Natural killer cell (primary cell): ENCODE measurements around the gene KNCN. TPM values are rescaled to one million over a fixed set of nuclear protein-coding genes. Genes with fewer than 3 reads are reported as not detected.

Source experiments
- ATAC-seq, 3 donors: fragments of 150-1000 bp in 2 of 3; fragments of 200-7000 bp in 1 of 3; cut with Tn5 transposase; 1 replicate in 1 of 3; 2 replicates in 2 of 3; pipeline ENCODE4 v1.10.0; 2021; ENCODE audit warnings: mild to moderate bottlenecking in 2 of 3, moderate library complexity in 2 of 3
- DNase-seq, 2 donors: peaks; one replicate each; pipeline versions ENCODE4 v3.0.0 to v3.0.0-alpha.2; 2013 to 2021; ENCODE audit warnings: mixed read lengths in 1 of 2
- H3K27ac ChIP-seq: one replicate; pipeline ENCODE4 v1.5.1; 2013; ENCODE audit warnings: mild to moderate bottlenecking, low read length
- H3K27me3 ChIP-seq: one replicate; pipeline ENCODE4 v1.6.1; 2013; ENCODE audit warnings: low read length; ENCODE audit not compliant: control insufficient read depth, insufficient read depth
- H3K36me3 ChIP-seq: one replicate; pipeline ENCODE4 v1.6.1; 2013; ENCODE audit warnings: low read length; ENCODE audit not compliant: control insufficient read depth, insufficient read depth
- H3K4me1 ChIP-seq: one replicate; pipeline ENCODE4 v1.6.1; 2013; ENCODE audit warnings: low read length; ENCODE audit not compliant: control insufficient read depth, insufficient read depth
- H3K4me3 ChIP-seq: one replicate; pipeline ENCODE4 v1.5.1; 2013; ENCODE audit warnings: low read length
- H3K9me3 ChIP-seq: one replicate; pipeline ENCODE4 v1.6.1; 2013; ENCODE audit warnings: low read length; ENCODE audit not compliant: control insufficient read depth, insufficient read depth
- H3K27ac Mint-ChIP-seq, 2 donors: one replicate each; pipeline ENCODE4 v1.8.0; 2022; ENCODE audit warnings: mild to moderate bottlenecking in 2 of 2, mixed read lengths in 2 of 2, moderate library complexity in 1 of 2
- H3K27me3 Mint-ChIP-seq, 2 donors: one replicate each; pipeline ENCODE4 v1.8.0; 2022; ENCODE audit warnings: low read depth in 2 of 2, mixed read lengths in 2 of 2
- H3K36me3 Mint-ChIP-seq: one replicate; pipeline ENCODE4 v1.8.0; 2022; ENCODE audit warnings: mixed read lengths
- H3K4me1 Mint-ChIP-seq, 2 donors: one replicate each; pipeline ENCODE4 v1.8.0; 2022; ENCODE audit warnings: mixed read lengths in 2 of 2
- H3K4me3 Mint-ChIP-seq: one replicate; pipeline ENCODE4 v1.8.0; 2022; ENCODE audit warnings: mild to moderate bottlenecking, moderate library complexity, mixed read lengths
- H3K9me3 Mint-ChIP-seq, 2 donors: one replicate each; pipeline ENCODE4 v1.8.0; 2022; ENCODE audit warnings: mixed read lengths in 2 of 2
- WGBS: methylation state at CpG from one replicate; pipeline ENCODE4 v1.1.7; 2013; ENCODE audit warnings: missing lambda C conversion rate; ENCODE audit not compliant: insufficient coverage; 5-methylcytosine and 5-hydroxymethylcytosine counted together
- intact Hi-C: fragments of 100-400 bp; cut with micrococcal nuclease; formaldehyde crosslinking; loops from one replicate; pipeline ENCODE4 v1.14.2; 2022
- total RNA-seq, 4 donors: library from RNA; stranded (reverse); fragments of 120-200 nt in 1 of 4; gene quantifications; one replicate each; pipeline versions ENCODE4 v1.2.3 to v1.2.4, GENCODE V29; 2013 to 2022
- TF ChIP-seq, protein P1 (sequence below): fragments of 200-600 bp; IDR thresholded peaks from one replicate; pipeline ENCODE4 v1.8.0; 2022; ENCODE audit warnings: antibody characterized with exemption

Gene KNCN
- total RNA-seq, 3 donors from 2014 or later (not counting 1 experiment from before 2014, with no cell fraction given), result 0.20 TPM; not detected in 2

GRCh38 chr1:46532498-46533178 is 18.8 kb downstream of the KNCN start:
- no peaks in the 10 kb centered on the region for H3K36me3 Mint-ChIP-seq
- peaks cover 13% of the 10 kb centered on the region for H3K4me1 ChIP-seq
- peaks cover 6% of the 10 kb centered on the region for H3K27me3 ChIP-seq
- H3K27me3 Mint-ChIP-seq, result peaks cover 26 to 36% of the 10 kb centered on the region in 2 donors
- no peak overlapping the region for H3K27ac Mint-ChIP-seq
- H3K4me3 Mint-ChIP-seq, result peak overlapping the region; percentile 61
- DNase-seq (peak; percentile 60 to 81), ATAC-seq (peak; percentile 83 to 87 (median 87))
- H3K36me3 ChIP-seq, result no peaks in the 10 kb centered on the region
- no peak overlapping the region for H3K4me3 ChIP-seq
- no peaks in the 10 kb centered on the region for H3K9me3 ChIP-seq
- intact Hi-C loops, result loop anchor here (1.0 kb wide), 1 partner anchor 193 kb away; no protein-coding TSS in a partner anchor
- H3K27ac ChIP-seq, result peak overlapping the region; percentile 5
- 1% methylated on average over 31 of the region's 31 CpGs for WGBS
- TF ChIP-seq, protein P1, sequence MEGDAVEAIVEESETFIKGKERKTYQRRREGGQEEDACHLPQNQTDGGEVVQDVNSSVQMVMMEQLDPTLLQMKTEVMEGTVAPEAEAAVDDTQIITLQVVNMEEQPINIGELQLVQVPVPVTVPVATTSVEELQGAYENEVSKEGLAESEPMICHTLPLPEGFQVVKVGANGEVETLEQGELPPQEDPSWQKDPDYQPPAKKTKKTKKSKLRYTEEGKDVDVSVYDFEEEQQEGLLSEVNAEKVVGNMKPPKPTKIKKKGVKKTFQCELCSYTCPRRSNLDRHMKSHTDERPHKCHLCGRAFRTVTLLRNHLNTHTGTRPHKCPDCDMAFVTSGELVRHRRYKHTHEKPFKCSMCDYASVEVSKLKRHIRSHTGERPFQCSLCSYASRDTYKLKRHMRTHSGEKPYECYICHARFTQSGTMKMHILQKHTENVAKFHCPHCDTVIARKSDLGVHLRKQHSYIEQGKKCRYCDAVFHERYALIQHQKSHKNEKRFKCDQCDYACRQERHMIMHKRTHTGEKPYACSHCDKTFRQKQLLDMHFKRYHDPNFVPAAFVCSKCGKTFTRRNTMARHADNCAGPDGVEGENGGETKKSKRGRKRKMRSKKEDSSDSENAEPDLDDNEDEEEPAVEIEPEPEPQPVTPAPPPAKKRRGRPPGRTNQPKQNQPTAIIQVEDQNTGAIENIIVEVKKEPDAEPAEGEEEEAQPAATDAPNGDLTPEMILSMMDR, result peak; percentile 54
- H3K4me1 Mint-ChIP-seq, result peaks cover 5 to 6% of the 10 kb centered on the region in 2 donors
- no peaks in the 10 kb centered on the region for H3K9me3 Mint-ChIP-seq

DNA sequence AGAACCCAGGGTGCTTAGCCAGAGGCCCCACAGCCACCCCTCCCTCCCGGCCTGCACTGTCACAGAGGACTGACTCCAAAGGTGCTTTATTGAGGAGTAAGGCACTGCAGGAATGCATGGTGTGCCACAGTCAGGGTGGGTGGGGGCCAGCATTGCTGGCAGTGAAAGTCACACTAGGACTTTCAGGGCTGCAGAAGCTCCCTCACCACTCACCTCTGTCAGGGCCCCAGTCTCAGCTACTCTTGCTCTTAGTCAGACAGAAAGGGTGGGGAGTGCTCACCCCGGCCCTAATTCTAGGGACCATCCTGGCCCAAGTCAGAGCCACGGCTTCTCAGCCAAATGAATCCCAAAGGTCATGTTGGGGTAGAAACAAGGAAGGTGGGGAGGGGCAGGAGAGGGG is 19.4 kb downstream of the KNCN start:
- peaks cover 13% of the 10 kb centered on the region for H3K4me1 ChIP-seq
- ATAC-seq (no peak), DNase-seq (no peak)
- intact Hi-C loops, result no loop called here
- H3K27ac ChIP-seq, result no peak overlapping the region
- Mint-ChIP-seq H3K4me3 (peak overlapping the region; percentile 28), H3K27ac (no peak overlapping the region), H3K9me3 (no peaks in the 10 kb centered on the region), H3K4me1 (peaks cover 5 to 6% of the 10 kb centered on the region in 2 donors), H3K36me3 (no peaks in the 10 kb centered on the region), H3K27me3 (peaks cover 26 to 30% of the 10 kb centered on the region in 2 donors)
- H3K27me3 ChIP-seq, result peaks cover 6% of the 10 kb centered on the region
- no peaks in the 10 kb centered on the region for H3K36me3 ChIP-seq
- no peak overlapping the region for H3K4me3 ChIP-seq
- TF ChIP-seq, protein P1, result no peak
- 68% methylated on average over 3 of the region's 3 CpGs for WGBS
- no peaks in the 10 kb centered on the region for H3K9me3 ChIP-seq

- Mint-ChIP-seq H3K27ac (no peak overlapping the region), H3K27me3 (peaks cover 21 to 22% of the 10 kb centered on the region in 2 donors), H3K4me3 (peak overlapping the region; percentile 68), H3K4me1 (peaks cover 5 to 6% of the 10 kb centered on the region in 2 donors), H3K9me3 (no peaks in the 10 kb centered on the region), H3K36me3 (no peaks in the 10 kb centered on the region)
- intact Hi-C loops, result no loop called here
- TF ChIP-seq, protein P1, result no peak
- peaks cover 6% of the 10 kb centered on the region for H3K27me3 ChIP-seq
- no peak overlapping the region for H3K27ac ChIP-seq
- DNase-seq, result no peak
- H3K9me3 ChIP-seq, result no peaks in the 10 kb centered on the region
- H3K4me1 ChIP-seq, result peaks cover 13% of the 10 kb centered on the region
- 83% methylated on average over 4 of the region's 6 CpGs for WGBS
- no peaks in the 10 kb centered on the region for H3K36me3 ChIP-seq
- no peak for ATAC-seq
- no peak overlapping the region for H3K4me3 ChIP-seq
These were observed 20.5 kb downstream of the KNCN start for GRCh38 chr1:46530791-46531409.
